IMR-90 (cell line): ENCODE measurements around the gene TRPC4AP. TPM values are rescaled to one million over a fixed set of nuclear protein-coding genes. Genes with fewer than 3 reads are reported as not detected.

Experiments
- ATAC-seq: fragments of 200-7000 bp; cut with Tn5 transposase; 2 replicates; pipeline ENCODE4 v1.9.1; 2020; ENCODE audit warnings: low read depth, mild to moderate bottlenecking, moderate library complexity
- BruUV-seq: library from RNA; stranded (reverse); fragments of 400-500 nt; replicated peaks from 2 replicates; lab custom pipeline; 2021; lab: Mats Ljungman, UMichigan
- CTCF ChIA-PET: fragments of 300-600 bp; formaldehyde crosslinking; extraction: SDS; loops from one replicate; lab custom pipeline; 2021; ENCODE audit warnings: antibody characterized with exemption; lab: Yijun Ruan, JAX
- POLR2A ChIA-PET: fragments of 300-600 bp; sonication (Branson Sonifier 250); formaldehyde crosslinking; loops from one replicate; lab custom pipeline; 2022; ENCODE audit warnings: antibody characterized with exemption; ENCODE audit not compliant: unreplicated experiment; lab: Charles Lee
- DNase-seq: peaks from one replicate; pipeline ENCODE4 v3.0.0; 2013
- H2AFZ ChIP-seq: replicated peaks from 2 replicates; pipeline ENCODE3; 2013; ENCODE audit warnings: low read length, mild to moderate bottlenecking; ENCODE audit not compliant: poor library complexity
- H2AK5ac ChIP-seq: 2 replicates; pipeline ENCODE4 v1.6.1; 2013; ENCODE audit warnings: low read depth, low read length, inconsistent platforms
- H2AK9ac ChIP-seq: replicated peaks from 2 replicates; pipeline ENCODE3; 2013; ENCODE audit warnings: mild to moderate bottlenecking, low read depth, low read length, moderate library complexity; ENCODE audit not compliant: poor library complexity
- H2BK120ac ChIP-seq: 2 replicates; pipeline ENCODE4 v1.6.1; 2013; ENCODE audit warnings: low read depth, low read length, inconsistent platforms
- H2BK15ac ChIP-seq: 3 replicates; pipeline ENCODE4 v1.6.1; 2013; ENCODE audit warnings: low read depth, low read length, inconsistent platforms
- H2BK20ac ChIP-seq: 2 replicates; pipeline ENCODE4 v1.6.1; 2013; ENCODE audit warnings: low read depth, mild to moderate bottlenecking, inconsistent platforms, low read length, moderate library complexity
- H2BK5ac ChIP-seq: 2 replicates; pipeline ENCODE4 v1.6.1; 2013; ENCODE audit warnings: mild to moderate bottlenecking, low read depth, low read length, inconsistent platforms; ENCODE audit not compliant: poor library complexity, severe bottlenecking
- H3K14ac ChIP-seq: replicated peaks from 2 replicates; pipeline ENCODE4 v1.6.1; 2013; ENCODE audit warnings: low read depth, low read length, inconsistent platforms
- H3K18ac ChIP-seq: 2 replicates; pipeline ENCODE4 v1.6.1; 2013; ENCODE audit warnings: low read depth, low read length, control low read depth
- H3K23ac ChIP-seq: 2 replicates; pipeline ENCODE4 v1.6.1; 2013; ENCODE audit warnings: low read depth, low read length, inconsistent platforms
- H3K27ac ChIP-seq: 2 replicates; pipeline ENCODE4 v1.5.1; 2013; ENCODE audit warnings: mild to moderate bottlenecking, control low read depth, low read length; ENCODE audit not compliant: insufficient read depth
- H3K27me3 ChIP-seq: 2 replicates; pipeline ENCODE4 v1.6.1; 2013; ENCODE audit warnings: low read length; ENCODE audit not compliant: control insufficient read depth, insufficient read depth
- H3K36me3 ChIP-seq: 2 replicates; pipeline ENCODE4 v1.6.1; 2013; ENCODE audit warnings: low read length, mixed read lengths; ENCODE audit not compliant: control insufficient read depth, insufficient read depth
- H3K4ac ChIP-seq: 2 replicates; pipeline ENCODE4 v1.6.1; 2013; ENCODE audit warnings: low read depth, low read length, inconsistent platforms
- H3K4me1 ChIP-seq: 2 replicates; pipeline ENCODE4 v1.6.1; 2013; ENCODE audit warnings: low read length, mixed read lengths; ENCODE audit not compliant: control insufficient read depth, insufficient read depth
- H3K4me2 ChIP-seq: 2 replicates; pipeline ENCODE4 v1.6.1; 2013; ENCODE audit warnings: low read depth, mild to moderate bottlenecking, control low read depth, low read length, moderate library complexity
- H3K4me3 ChIP-seq: 2 replicates; pipeline ENCODE4 v1.5.1; 2013; ENCODE audit warnings: low read depth, mild to moderate bottlenecking, control low read depth, low read length, moderate library complexity; ENCODE audit not compliant: insufficient read depth
- H3K56ac ChIP-seq: 2 replicates; pipeline ENCODE4 v1.6.1; 2013; ENCODE audit warnings: low read length, inconsistent platforms; ENCODE audit not compliant: insufficient read depth; ENCODE audit errors: extremely low read depth
- H3K79me1 ChIP-seq, 2 experiments: 2 replicates each; pipeline ENCODE4 v1.6.1; 2013; ENCODE audit warnings: low read length in 2 of 2, inconsistent platforms in 1 of 2, low read depth in 1 of 2
- H3K9ac ChIP-seq: 2 replicates; pipeline ENCODE4 v1.6.1; 2013; ENCODE audit warnings: low read depth, low read length, control low read depth
- H3K9me1 ChIP-seq: 2 replicates; pipeline ENCODE4 v1.6.1; 2013; ENCODE audit warnings: low read length, inconsistent platforms; ENCODE audit not compliant: insufficient read depth
- H3K9me3 ChIP-seq: 2 replicates; pipeline ENCODE4 v1.6.1; 2013; ENCODE audit warnings: low read length; ENCODE audit not compliant: control insufficient read depth, insufficient read depth
- H4K20me1 ChIP-seq: 2 replicates; pipeline ENCODE4 v1.6.1; 2013; ENCODE audit warnings: low read length, inconsistent platforms; ENCODE audit not compliant: insufficient read depth
- H4K5ac ChIP-seq: 2 replicates; pipeline ENCODE4 v1.6.1; 2013; ENCODE audit warnings: mild to moderate bottlenecking, low read depth, low read length, control low read depth
- H4K8ac ChIP-seq, 2 experiments: 2 replicates each; pipeline ENCODE4 v1.6.1; 2013; ENCODE audit warnings: low read depth in 2 of 2, low read length in 2 of 2, control low read depth in 1 of 2, inconsistent platforms in 1 of 2
- H4K91ac ChIP-seq: 2 replicates; pipeline ENCODE4 v1.6.1; 2013; ENCODE audit warnings: low read depth, low read length, inconsistent platforms; ENCODE audit not compliant: insufficient read depth
- BHLHE40 ChIP-seq: fragments of 150-350 bp; IDR thresholded peaks from 2 replicates; pipeline ENCODE4 v1.6.1; 2016; ENCODE audit warnings: mild to moderate bottlenecking, low read depth, low read length
- CHD1 ChIP-seq: IDR thresholded peaks from 2 replicates; pipeline ENCODE4 v1.6.1; 2012; ENCODE audit warnings: low read depth, low read length, improper control_type of control experiment
- ELK1 ChIP-seq: fragments of 150-350 bp; IDR thresholded peaks from 2 replicates; pipeline ENCODE4 v1.6.1; 2016; ENCODE audit warnings: low read depth, mild to moderate bottlenecking, low read length, moderate library complexity, borderline replicate concordance
- FOS ChIP-seq: fragments of 150-350 bp; IDR thresholded peaks from 2 replicates; pipeline ENCODE4 v1.6.1; 2016; ENCODE audit warnings: low read depth, low read length
- MAFK ChIP-seq: IDR thresholded peaks from 2 replicates; pipeline ENCODE4 v1.6.1; 2012; ENCODE audit warnings: low read depth, low read length, improper control_type of control experiment
- NFE2L2 ChIP-seq: fragments of 150-350 bp; IDR thresholded peaks from 2 replicates; pipeline ENCODE4 v1.6.1; 2016; ENCODE audit warnings: low read depth, mild to moderate bottlenecking, low read length
- POLR2A ChIP-seq: IDR thresholded peaks from 2 replicates; pipeline ENCODE4 v1.6.1; 2012; ENCODE audit warnings: mild to moderate bottlenecking, low read depth, low read length
- RAD21 ChIP-seq: IDR thresholded peaks from 2 replicates; pipeline ENCODE4 v1.6.1; 2012; ENCODE audit warnings: low read length, improper control_type of control experiment
- RCOR1 ChIP-seq: IDR thresholded peaks from 2 replicates; pipeline ENCODE4 v1.6.1; 2012; ENCODE audit warnings: mild to moderate bottlenecking, low read length, improper control_type of control experiment; ENCODE audit not compliant: insufficient replicate concordance
- RFX5 ChIP-seq: IDR thresholded peaks from 2 replicates; pipeline ENCODE4 v1.8.0; 2012; ENCODE audit warnings: low read depth, mild to moderate bottlenecking, low read length, moderate library complexity
- SMC3 ChIP-seq: fragments of 150-350 bp; IDR thresholded peaks from 2 replicates; pipeline ENCODE4 v1.6.1; 2016; ENCODE audit warnings: low read depth, mild to moderate bottlenecking, antibody characterized with exemption, low read length, moderate library complexity
- WGBS, 2 experiments: methylation state at CpG; one replicate each; pipeline versions ENCODE4 v1.1.5 to v1.1.7; 2013; ENCODE audit warnings: missing lambda C conversion rate in 2 of 2; ENCODE audit not compliant: insufficient read length in 1 of 2; ENCODE audit errors: extremely low coverage in 2 of 2; 5-methylcytosine and 5-hydroxymethylcytosine counted together
- dilution Hi-C: fragments of 300-500 bp; cut with HindIII; formaldehyde crosslinking; loops from one replicate; pipeline ENCODE4 v1.14.3; 2018; ENCODE audit warnings: low sequenced_read_pairs; ENCODE audit not compliant: unreplicated experiment
- in situ Hi-C: fragments of 300-500 bp; cut with MboI; formaldehyde crosslinking; loops from 3 replicates; pipeline ENCODE4 v1.14.3; 2019; ENCODE audit warnings: low sequenced_read_pairs, inconsistent platforms, mixed read lengths
- intact Hi-C: fragments of 100-400 bp; cut with micrococcal nuclease; formaldehyde crosslinking; loops from 2 replicates; pipeline ENCODE4 v1.10.0; 2022
- polyA plus RNA-seq, 3 experiments: library from polyadenylated mRNA; depleted of rRNA; stranded (reverse); fragments of >200 nt; gene quantifications; 2 replicates each; pipeline ENCODE4 v1.2.3, GENCODE V29; 2012; ENCODE audit warnings: low replicate concordance in 1 of 3
- total RNA-seq: library from RNA; depleted of rRNA; stranded (reverse); fragments of >200 nt; gene quantifications from 2 replicates; pipeline ENCODE4 v1.2.3, GENCODE V29; 2012
- TF ChIP-seq, protein P1 (sequence below): conservative IDR thresholded peaks from 2 replicates; pipeline ENCODE4 v1.5.1; 2012; ENCODE audit warnings: mild to moderate bottlenecking, low read depth, low read length, improper control_type of control experiment

The TRPC4AP gene
- total and polyA plus RNA-seq, 2 of the 4 experiments (the other 2 are of a cell fraction): 41.0 to 81.0 TPM

- Histone ChIP-seq H3K56ac (no peak overlapping the region), H3K4me1 (no peaks in the 10 kb centered on the region), H2AFZ (no peak overlapping the region), H3K9me1 (no peaks in the 10 kb centered on the region), H2BK20ac (no peak overlapping the region), H3K9me3 (no peaks in the 10 kb centered on the region), H4K91ac (no peak overlapping the region), H3K79me1 (no peaks in the 10 kb centered on the region), H3K27me3 (peaks cover 35% of the 10 kb centered on the region), H3K23ac (no peak overlapping the region), H2AK9ac (no peak overlapping the region), H3K27ac (no peak overlapping the region), H3K4ac (no peak overlapping the region), H4K8ac (no peak overlapping the region), H3K4me2 (no peak overlapping the region), H3K36me3 (no peaks in the 10 kb centered on the region), H2BK120ac (no peak overlapping the region), H4K20me1 (no peaks in the 10 kb centered on the region), H2AK5ac (no peak overlapping the region), H2BK15ac (no peak overlapping the region), H3K18ac (no peak overlapping the region), H3K14ac (no peak overlapping the region; the same call in 1 of the 2 replicates), H3K9ac (no peak overlapping the region), H2BK5ac (no peak overlapping the region), H3K4me3 (no peak overlapping the region), H4K5ac (no peak overlapping the region)
- BruUV-seq: no TSS peak
- DNase-seq: no peak
- intact Hi-C loops (no loop called here), in situ Hi-C loops (no loop called here), dilution Hi-C loops (no loop called here)
- ChIA-PET CTCF (no interaction called here), POLR2A (no interaction called here)
- TF ChIP-seq RFX5: no peak
- no peak for TF ChIP-seq SMC3
- TF ChIP-seq FOS: no peak
- no peak for TF ChIP-seq BHLHE40
- TF ChIP-seq NFE2L2: no peak
- TF ChIP-seq, protein P1, sequence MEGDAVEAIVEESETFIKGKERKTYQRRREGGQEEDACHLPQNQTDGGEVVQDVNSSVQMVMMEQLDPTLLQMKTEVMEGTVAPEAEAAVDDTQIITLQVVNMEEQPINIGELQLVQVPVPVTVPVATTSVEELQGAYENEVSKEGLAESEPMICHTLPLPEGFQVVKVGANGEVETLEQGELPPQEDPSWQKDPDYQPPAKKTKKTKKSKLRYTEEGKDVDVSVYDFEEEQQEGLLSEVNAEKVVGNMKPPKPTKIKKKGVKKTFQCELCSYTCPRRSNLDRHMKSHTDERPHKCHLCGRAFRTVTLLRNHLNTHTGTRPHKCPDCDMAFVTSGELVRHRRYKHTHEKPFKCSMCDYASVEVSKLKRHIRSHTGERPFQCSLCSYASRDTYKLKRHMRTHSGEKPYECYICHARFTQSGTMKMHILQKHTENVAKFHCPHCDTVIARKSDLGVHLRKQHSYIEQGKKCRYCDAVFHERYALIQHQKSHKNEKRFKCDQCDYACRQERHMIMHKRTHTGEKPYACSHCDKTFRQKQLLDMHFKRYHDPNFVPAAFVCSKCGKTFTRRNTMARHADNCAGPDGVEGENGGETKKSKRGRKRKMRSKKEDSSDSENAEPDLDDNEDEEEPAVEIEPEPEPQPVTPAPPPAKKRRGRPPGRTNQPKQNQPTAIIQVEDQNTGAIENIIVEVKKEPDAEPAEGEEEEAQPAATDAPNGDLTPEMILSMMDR: no peak
- no peak for TF ChIP-seq MAFK
- TF ChIP-seq POLR2A: no peak
- TF ChIP-seq RCOR1: no peak
- TF ChIP-seq RAD21: no peak
- TF ChIP-seq ELK1: no peak
- no peak for TF ChIP-seq CHD1
- WGBS, 2 experiments: 67% methylated on average over 1 of the region's 10 CpGs; no CpG with 5 or more reads in 1 of the 2 experiments
- ATAC-seq: no peak
These were observed 114.4 kb downstream of the TRPC4AP start for GRCh38 chr20:34978092-34978744.
